Stimulated activated CD8-positive, alpha-beta memory T cell treated with anti-CD3 and anti-CD28 coated beads, Interleukin-4, amount 100 ng/mL, for 24 hours (primary cell): ENCODE data around the gene ROS1.
"Not testable (repeated sequence)": the region's sequence is repeated elsewhere in the genome, so short reads cannot be mapped to it uniquely, and the experiment has no call there.

Experiments used
- DNase-seq: peaks from one replicate; pipeline ENCODE4 v3.0.0-alpha.2; 2020; ENCODE audit warnings: low read depth

The ROS1 gene

DNA sequence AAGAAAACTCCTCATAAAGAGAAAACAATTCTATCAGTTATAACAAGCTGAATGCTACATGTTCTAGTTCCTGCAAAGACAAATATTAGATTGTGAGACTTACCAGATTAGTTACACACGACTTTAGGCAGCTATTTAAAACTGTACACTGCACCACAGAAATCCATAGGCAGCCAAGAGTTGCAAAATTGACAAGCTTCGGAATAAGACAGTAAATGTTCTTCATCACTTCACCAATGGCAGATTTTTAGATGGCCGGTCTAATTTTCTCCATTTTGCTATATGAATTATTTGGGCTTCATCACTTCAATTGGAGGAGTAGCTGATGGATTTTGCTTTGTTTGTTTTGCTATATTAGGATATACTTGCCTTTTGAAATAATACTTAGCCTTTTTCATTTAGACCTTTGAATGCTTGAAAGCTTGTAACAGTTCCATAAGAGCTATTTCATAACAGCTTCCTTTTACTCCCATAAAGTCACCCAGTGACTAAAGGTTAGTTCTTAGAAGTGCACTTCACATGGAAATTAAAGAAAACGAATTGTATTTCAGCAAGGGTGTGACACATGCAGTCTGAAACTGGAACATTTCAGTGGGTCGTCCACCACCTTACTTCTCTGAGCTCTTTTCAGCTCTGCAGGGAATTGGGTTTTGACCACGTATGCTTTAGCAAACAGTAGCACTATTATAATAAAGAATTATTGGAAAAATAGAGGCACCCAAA, at the start of gene ROS1:
Gene ROS1, minus strand, starts transcription at position 512 of the 723 bp plus-strand sequence. Its CDS starts 286 bp downstream, at position 226.
- DNase-seq = no peak

DNA sequence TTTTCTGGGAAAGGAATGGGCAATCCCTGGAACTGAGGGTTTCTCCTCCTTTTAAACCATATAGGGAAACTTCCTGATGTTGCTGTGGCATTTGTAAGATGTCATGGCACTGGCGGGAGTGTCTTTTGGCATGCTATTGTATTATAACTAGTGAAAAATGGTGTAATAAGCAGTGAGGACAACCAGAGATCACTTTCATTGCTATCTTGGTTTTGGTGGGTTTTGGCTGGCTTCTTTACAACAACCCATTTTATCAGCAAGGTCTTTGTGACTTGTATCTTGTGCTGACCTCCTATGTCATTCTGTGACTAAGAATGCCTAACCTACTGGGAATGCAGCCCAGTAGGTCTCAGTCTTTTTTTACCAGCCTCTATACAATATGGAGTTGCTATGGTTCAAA, 47.7 kb upstream of the ROS1 start:
- no peak for DNase-seq

DNA sequence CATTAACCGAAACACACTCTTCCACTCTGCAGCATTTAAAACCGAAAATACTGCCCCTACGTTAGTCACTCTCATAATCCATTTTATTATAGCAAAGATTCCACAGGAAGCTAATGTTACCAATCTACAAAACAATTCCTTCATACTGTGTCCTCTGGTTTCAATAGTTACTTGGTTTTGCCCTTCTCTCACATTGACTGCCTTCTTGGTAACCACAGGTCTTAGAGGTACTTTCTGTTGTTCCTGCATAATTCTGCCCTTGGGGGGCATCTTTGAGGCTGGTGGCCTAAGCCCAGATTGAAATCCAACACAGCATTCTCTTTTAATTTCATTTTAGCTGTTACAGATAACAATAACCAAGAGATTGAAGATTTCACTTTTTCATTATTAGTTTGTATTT, 46.9 kb upstream of the ROS1 start:
- DNase-seq = no peak

DNA sequence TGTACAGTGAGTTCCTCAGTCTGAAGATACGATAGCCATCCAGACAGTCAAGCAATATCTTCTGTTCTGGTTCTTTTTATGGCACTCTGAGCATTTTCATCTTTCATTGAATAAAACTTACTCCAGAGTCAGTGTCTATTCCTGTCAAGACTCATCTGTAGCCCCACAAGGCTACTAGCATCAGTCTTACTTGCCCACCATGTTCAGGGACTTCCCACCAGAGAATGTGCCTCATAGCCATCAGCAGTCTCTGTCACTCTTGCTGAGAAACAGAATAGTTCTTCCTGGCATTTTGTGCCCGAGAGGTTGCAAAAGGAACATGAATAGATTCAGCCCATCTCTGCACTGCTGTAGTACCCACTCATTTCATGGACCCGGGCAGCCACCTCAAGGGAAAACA, 44.0 kb upstream of the ROS1 start:
- no peak for DNase-seq

DNA sequence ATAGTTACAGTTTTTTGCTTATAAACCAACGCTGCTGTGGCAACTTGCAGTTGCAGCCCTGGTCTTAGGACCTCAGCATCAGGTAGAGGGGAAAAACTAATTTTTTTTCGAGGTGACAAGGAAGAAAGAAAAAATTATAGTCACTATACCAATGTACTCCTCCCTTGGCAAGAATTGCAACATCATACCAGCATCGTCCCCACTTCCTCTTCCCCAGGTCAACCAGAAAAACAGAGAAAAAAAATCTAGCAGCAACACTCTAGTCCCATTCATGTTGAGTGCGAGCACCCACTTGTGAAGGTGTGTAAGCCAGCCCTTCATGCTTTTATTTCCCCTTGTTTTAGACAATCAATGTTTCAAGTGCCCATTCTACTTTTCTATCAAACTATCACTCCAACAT, 43.6 kb upstream of the ROS1 start:
- no peak for DNase-seq

DNA sequence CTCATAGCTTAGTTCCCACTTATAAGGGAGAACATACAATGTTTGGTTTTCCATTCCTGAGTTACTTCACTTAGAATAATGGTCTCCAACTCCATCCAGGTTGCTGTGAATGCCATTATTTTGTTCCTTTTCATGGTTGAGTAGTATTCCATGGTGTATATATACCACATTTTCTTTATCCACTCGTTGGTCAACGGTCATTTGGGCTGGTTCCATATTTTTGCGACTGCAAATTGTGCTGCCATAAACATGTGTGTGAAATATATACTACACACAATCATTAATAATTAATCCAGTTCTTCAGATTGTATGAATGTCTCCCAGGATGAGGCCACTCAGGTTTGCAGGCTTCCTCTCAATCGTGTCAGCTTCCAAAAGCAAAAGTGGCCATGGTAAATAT, 42.8 kb upstream of the ROS1 start:
- not testable (repeated sequence) for DNase-seq

DNA sequence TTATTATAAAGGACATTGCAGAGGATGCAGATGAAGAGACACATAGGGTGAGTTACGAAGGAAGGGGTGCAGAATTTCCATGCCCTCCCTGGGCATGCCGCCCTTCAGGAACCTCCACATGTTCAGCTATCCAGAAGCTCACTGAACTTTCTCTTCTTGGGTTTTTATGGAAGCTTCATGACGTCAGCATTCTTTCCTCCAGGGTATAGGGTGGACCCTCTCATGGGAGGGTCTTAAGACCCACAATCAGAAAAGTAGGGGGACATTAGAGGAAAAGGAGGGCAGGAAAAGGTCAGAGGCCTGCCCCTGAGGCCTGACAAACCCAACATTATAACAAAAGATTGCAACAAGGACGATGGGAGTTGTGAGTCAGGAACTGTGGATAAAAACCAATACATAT, 42.1 kb upstream of the ROS1 start:
- no peak for DNase-seq

DNA sequence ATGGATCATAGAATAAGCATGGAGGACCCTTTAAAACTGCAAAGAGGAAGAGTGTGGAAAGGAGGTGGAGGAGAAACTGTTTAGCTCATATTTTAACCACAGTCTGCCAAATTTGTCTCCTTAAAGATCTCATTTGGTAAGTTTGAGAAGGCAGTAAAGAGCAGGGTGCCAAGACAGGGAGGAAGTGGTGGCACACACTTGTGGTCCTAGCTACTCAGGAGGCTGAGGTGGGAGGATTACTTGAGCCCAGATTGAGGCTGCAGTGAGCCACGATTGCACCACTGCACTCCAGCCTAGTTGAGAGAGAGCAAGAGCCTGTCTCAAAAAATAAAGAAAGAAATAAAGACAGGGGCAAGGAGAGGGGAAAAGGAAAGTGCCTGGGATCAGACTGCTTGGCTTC, 39.9 kb upstream of the ROS1 start:
- no peak for DNase-seq

DNA sequence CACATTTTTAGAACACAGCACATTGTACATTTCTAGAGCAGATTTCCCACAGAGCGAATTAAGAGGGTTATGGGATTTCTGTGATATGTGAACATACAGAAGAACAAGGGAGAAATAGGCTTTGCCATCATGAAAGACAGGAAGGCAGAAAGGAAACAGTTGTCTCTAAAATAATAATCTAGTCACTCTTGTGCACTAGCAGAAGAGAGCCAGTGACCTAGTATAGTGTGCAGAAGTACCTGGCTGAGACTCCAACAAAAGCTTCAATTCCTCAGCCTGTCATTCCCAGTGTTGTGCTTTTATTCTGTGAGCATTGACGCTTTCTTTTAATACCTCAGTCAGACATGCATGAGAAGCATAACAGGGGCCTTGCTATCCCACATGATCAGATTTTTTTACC, 39.0 kb upstream of the ROS1 start:
- no peak for DNase-seq

DNA sequence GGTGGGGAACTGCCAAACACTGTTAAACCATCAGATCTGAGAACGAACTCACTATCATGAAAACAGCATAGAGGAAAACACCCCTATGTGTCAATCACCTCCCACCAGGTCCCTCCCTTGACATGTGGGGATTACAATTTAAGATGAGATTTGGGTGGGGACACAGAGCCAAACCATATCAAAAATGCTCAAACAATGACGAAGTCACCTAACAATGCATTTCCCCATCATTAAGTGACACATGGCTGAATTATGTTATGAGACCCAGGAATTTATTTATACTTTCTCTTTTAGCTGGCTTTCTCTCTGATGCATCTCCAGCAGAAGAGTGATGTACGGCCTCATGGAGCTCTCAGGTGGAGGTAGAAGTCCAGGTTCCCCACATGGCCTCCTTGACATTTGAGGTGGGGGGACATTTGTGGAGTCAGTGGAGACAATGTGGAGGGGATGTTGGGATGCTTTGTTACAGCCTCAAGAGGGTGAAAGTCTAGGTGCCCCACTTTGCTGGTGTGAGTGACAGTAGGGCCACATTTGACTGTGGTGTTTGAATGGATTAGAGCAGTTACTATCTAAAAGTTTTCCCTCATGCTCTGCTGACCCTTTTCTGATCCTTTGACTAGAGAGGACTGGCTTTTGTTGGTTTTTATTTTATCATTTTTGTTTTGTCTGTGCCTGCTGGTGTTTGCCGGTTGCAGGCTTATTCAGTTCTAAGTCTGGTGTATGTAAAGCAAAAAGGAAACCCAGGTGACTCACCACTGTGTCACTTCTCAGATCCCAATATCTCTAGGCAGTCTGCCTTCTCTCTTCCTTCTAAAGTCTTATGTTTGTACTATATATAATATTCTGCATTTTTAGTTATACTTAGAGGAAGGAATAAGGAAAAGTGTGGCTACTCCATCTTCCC, 38.3 kb upstream of the ROS1 start:
- DNase-seq = no peak

DNA sequence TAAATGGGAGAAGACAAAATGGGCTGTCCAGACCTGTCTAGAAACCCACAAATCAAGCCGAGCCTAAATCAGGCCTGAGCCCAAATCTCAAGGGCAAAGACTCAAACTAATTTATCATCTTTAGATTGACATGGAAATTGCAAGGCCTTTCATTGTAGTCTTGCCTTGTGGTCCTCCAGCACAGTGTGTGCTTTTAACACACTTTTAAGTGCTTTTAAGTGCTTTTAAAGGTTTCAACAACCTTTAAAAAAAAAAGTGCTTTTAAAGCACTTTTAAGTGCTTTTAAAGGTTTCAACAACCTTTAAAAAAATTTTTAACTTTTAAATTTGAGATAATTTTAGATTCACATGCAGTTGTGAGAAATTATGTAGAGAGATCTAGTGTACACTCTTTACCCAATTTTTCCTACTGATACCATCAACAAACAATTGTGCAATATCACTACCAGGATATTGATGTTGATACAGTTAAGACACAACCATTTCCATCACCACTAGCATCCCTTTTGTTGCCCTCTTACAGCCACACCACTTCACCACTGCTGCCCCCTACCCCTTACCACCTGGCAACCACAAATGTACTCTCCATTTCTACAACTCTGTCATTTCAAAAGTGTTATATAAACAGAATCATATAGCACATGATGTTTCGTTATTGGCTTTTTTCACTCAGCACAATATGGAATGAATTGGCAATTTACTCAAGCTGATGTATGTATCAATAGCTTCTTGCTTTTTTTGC, 33.6 kb upstream of the ROS1 start:
- DNase-seq = no peak

DNA sequence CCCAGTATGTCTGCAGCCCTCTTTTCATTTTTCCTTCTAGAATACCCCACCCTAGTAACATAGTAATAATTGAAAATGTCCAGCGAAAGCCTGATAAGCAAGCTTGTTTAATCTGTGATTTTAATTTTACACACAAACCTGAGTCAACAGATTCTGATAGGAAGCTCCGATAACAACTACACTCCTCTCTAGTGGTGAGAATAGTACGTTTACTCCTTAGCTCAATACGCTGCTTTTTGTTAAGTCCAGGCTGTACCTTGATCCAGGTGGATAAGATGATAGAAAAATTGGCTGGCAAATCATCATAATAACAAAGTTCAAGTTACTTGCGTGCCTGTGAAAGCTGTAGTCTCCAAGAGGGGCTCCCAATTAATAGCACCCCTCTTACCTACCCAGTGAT, 31.3 kb upstream of the ROS1 start:
- no peak for DNase-seq

DNA sequence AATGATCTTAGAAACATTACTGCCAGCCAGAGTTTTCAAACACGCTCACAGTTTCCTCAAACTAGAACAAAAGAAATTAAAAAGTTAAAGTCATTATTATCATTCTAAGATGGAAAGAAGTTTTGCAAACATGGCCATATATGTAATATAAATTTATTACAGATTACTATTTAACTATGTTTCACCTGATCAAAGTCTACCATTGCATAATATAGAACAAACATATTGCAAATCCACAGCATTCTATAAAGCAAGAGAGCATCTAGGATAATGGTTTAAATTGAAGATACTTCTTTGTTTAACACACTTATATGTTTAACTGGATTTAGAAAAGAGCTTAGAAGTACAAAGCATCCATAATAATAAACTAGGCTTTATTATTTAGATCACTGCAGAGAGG, 30.5 kb upstream of the ROS1 start:
- DNase-seq = no peak

DNA sequence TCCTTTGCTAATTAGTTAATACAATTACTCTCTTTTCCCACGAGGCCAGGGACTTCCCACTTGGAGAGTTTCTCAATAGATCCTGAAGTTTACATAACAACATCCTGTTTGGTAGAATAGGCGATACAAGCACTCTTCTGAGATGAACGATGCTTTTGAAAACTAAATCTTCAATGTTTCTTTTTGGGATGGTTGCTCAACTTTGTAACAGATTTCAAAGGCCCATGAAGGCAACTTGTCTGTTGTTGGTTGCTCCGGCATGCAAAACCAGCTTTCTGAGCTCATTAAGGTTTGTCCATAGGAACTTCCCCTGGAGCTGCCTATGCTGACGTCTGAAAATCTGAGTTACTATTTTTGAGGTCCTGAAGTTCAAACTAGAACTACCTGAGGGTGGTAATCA, 25.9 kb upstream of the ROS1 start:
- no peak for DNase-seq

DNA sequence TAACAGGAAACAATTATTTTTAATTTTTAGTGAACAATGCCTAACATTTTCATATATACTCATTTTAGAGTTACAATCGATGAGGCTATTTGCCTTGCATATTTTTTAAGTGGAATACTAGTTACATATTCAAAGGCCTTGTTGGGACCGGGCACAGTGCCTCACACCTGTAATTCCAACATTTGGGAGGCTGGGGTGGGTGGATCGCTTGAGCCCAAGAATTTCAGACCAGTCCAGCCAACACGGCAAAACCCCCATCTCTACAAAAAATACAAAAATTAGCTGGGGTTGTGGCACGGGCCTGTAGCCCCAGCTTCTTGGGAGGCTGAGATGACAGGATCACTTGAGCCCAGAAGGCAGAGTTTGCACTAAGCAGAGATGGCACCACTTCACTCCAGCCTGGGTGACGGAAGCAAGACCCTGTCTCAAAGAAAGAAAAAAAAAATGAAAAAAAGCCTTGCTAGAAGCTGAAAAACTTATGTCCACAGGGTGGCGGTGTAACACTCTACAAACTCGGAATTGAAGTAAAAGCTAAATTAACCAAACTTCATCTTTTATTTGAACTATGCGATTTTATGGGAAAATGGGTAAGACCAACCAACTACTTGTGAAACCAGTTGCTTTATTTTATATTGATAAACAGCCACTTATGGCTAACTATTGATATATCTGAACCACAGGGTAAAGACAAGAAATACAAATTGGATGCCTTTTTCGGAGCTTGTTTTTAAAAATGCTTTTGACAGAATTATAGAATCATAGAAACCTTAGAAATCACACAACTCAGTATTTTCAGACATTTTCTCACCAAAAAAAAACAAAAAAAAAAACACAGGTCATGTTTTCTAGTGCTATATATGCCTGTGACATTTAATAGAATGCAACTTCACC, 24.1 kb upstream of the ROS1 start:
- DNase-seq = peak; percentile 28

DNA sequence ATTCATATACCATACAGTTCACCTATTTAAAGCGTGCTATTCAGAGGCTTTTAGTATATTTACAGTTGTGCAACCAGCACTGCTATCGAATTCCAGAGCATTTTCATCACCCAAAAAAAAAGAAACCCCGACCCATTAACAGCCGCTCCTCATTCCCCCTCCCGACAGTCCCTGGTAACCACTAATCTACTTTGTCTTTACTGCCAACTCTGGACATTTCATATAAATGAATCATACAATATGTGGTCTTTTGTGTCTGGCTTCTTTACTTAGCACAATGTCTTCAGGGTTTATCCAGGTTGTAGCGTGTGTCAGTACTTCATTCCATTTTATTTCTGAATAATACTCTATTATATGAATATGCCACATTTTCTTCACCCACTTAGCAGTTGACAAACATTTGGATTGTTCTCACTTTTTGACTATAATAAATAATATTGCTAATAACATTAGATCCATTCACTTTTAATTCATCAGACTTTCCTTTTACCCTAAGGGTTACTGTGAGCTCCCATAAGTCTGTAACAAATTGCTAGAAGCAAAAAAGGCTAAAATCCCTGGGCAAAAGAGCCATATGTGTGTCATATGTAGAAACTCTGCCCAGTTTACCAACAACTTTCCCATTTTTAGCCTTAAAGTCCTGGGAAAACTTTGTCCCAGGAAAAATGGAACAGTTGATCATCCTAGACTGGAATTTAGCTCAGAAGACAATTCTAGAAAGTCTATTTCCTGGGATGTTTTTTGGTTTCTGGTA, 23.2 kb upstream of the ROS1 start:
- no peak for DNase-seq

DNA sequence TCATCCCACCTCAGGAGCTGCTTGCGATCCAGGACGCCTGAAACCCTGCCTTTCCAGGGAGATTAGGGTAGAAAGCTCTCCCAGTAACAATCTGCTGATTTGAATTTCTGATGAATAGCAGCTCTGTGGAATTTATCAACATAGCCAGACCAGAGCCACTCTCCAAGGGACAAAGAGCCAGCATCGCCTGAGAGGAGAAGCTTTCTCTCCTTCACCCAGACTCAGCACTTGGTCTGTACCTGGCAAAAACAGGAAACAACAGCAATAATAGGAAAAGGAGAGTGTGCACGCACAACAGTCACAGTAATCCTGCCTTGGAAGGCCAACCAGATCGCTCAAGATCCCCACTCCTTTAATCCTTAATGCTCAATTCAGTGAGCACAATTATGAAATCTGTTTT, 22.3 kb upstream of the ROS1 start:
- DNase-seq = no peak

DNA sequence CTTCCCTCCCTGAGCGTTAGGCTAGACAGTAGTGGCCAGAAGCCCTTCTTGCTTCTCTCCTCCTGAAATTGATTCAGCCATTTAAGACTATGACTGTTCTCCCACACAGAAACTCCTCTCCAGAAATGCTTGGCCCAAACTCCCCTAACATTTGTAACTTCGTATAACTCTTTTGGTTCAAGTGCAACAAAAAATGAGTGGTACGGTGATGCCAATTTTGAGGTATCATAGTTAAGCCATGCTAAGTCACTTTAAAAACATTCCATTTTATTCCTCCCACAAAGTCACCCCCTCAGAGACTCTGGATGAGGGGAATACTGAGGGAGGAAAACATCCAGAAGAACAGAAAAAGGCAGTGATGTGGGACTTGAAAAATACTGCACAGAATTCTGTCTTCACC, 21.1 kb upstream of the ROS1 start:
- DNase-seq = no peak

DNA sequence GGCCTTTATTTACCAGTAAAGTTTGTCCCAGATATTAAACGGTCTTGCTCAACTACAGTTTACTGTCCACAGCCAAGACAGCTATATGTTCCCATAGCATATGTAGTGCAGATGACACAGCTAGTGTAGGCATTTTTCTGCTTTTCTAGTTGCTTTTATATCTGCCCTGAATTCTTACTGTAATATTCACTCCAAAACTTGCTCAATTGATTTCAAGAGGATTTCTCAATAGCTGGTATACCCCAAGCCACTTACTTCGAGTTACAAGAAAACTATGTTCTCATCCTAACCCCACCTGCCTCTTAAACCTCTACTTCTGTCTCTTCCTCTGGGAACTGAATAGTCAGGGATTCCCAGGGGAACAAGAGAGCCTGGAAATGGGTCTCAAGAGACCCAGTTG, 18.9 kb upstream of the ROS1 start:
- no peak for DNase-seq

DNA sequence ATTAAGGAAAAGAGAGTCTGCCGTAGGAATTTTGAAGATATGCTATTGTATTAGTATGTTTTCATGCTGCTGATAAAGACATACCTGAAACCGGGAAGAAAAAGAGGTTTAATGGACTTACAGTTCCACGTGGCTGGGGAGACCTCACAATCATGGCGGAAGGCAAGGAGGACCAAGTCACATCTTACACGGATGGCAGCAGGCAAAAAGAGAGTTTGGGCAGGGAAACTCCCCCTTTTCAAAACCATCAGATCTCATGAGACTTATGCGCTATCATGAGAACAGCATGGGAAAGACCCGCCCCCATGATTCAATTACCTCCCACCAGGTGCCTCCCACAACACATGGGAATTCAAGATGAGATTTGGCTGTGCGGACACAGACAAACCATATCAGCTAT, 16.6 kb upstream of the ROS1 start:
- not testable (repeated sequence) for DNase-seq

DNA sequence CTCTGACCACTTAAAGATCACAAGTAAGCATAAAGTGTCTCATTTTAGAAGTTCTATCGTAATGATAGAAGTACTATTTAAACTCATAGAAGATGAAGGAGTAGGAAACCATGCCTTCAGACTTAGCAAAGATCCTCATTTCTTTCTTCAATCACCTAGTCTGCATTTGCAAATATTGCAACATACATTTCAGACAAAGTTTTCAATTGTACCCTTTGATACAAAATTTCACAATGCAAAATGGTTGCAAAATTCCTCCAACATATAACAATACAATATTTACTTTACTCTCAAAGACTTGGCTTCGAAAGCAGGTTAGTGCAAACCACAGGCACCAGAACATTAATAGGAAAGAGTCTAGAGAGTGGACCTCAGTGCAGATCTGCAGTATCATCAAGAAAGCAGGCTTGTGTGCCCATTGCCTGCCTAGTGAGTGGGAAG, 16.1 kb upstream of the ROS1 start:
- DNase-seq = no peak
